ENCODE results near the gene CARF. TPM values are rescaled to one million over a fixed set of nuclear protein-coding genes. Genes with fewer than 3 reads are reported as not detected.
A peak's percentile ranks its signal among the peaks of the same experiment; 100 is the strongest.

Gene CARF
- total RNA-seq, result 12.2 TPM
- long read RNA-seq, partial matches to known transcripts, result 0 of 7 reads
- long read RNA-seq, other reads (novel, unspliced or antisense), result 7 of 7 reads

- no peak for TF ChIP-seq CTCF (IDR thresholded peaks at IDR 0.05)
- peak; percentile 96 for DNase-seq
- Histone ChIP-seq H3K27me3 (no peaks in the 10 kb centered on the region), H3K27ac (peak within 1 kb of the TSS; percentile 90), H3K36me3 (no peaks in the 10 kb centered on the region), H3K4me1 (peaks cover 14% of the 10 kb centered on the region), H3K4me3 (peak within 1 kb of the TSS; percentile 84), H3K9me3 (no peaks in the 10 kb centered on the region)
- ATAC-seq, result peak; percentile 98
- intact Hi-C loops (cut with DNase I), result no loop called here
These were observed at the start of gene CARF, which contains the start of gene WDR12 for GRCh38 chr2:202911512-202912341. TSS of gene CARF (plus strand) at chr2:202912275. CDS start at chr2:202941903, 29,628 bp downstream. TSS of gene WDR12 (minus strand) at chr2:202911673. CDS start at chr2:202911476, 197 bp downstream.

GRCh38 chr2:202870431-202871299 is 41.4 kb upstream of the CARF start:
- peak; percentile 82 for ATAC-seq

GRCh38 chr2:202871300-202872141 is 40.6 kb upstream of the CARF start, which contains the start of gene ICA1L:
TSS of gene ICA1L (minus strand) at chr2:202871766. CDS start at chr2:202829009, 42,757 bp downstream.
- peak; percentile 88 for DNase-seq
- intact Hi-C loops (cut with DNase I), result no loop called here
- no peak for TF ChIP-seq CTCF (IDR thresholded peaks at IDR 0.05)

More at GRCh38 chr2:202870431-202871299, 41.4 kb upstream of the CARF start:
- Histone ChIP-seq H3K36me3 (no peaks in the 10 kb centered on the region), H3K27ac (peak overlapping the region; percentile 53), H3K4me3 (peak overlapping the region; percentile 81), H3K9me3 (no peaks in the 10 kb centered on the region), H3K4me1 (peaks cover 7% of the 10 kb centered on the region), H3K27me3 (no peaks in the 10 kb centered on the region)
- intact Hi-C loops (cut with DNase I), result no loop called here
- peak; percentile 48 for TF ChIP-seq CTCF (IDR thresholded peaks at IDR 0.05)
- peak; percentile 78 for DNase-seq

GRCh38 chr2:202877699-202878098 is 34.4 kb upstream of the CARF start:
- H3K36me3 ChIP-seq, result peaks cover 22% of the 10 kb centered on the region
- no peak overlapping the region for H3K4me3 ChIP-seq
- no peak for TF ChIP-seq CTCF (IDR thresholded peaks at IDR 0.05)
- no peak overlapping the region for H3K27ac ChIP-seq
- intact Hi-C loops (cut with DNase I), result no loop called here
- ATAC-seq (no peak), DNase-seq (no peak)
- H3K4me1 ChIP-seq, result no peaks in the 10 kb centered on the region
- H3K27me3 ChIP-seq, result no peaks in the 10 kb centered on the region
- no peaks in the 10 kb centered on the region for H3K9me3 ChIP-seq

More at GRCh38 chr2:202871300-202872141, 40.6 kb upstream of the CARF start, which contains the start of gene ICA1L:
- Histone ChIP-seq H3K4me3 (peak within 1 kb of the TSS; percentile 81), H3K27me3 (no peaks in the 10 kb centered on the region), H3K27ac (peak within 1 kb of the TSS; percentile 53), H3K9me3 (no peaks in the 10 kb centered on the region), H3K36me3 (no peaks in the 10 kb centered on the region), H3K4me1 (peaks cover 7% of the 10 kb centered on the region)
- ATAC-seq, result peak; percentile 90

GRCh38 chr2:202881570-202881969 is 30.5 kb upstream of the CARF start:
- no peak for ATAC-seq
- Histone ChIP-seq H3K36me3 (peaks cover 39% of the 10 kb centered on the region), H3K4me3 (no peak overlapping the region), H3K27me3 (no peaks in the 10 kb centered on the region), H3K9me3 (no peaks in the 10 kb centered on the region), H3K27ac (no peak overlapping the region), H3K4me1 (no peaks in the 10 kb centered on the region)
- no peak for TF ChIP-seq CTCF (IDR thresholded peaks at IDR 0.05)
- intact Hi-C loops (cut with DNase I), result no loop called here
- DNase-seq, result no peak
